Progenitor cell of endocrine pancreas (in vitro differentiated cells): ENCODE results near the gene SOD2. TPM values are rescaled to one million over a fixed set of nuclear protein-coding genes. Genes with fewer than 3 reads are reported as not detected.
"Not testable (repeated sequence)": the region's sequence is repeated elsewhere in the genome, so short reads cannot be mapped to it uniquely, and the experiment has no call there.

Experiments
- DNase-seq: peaks from one replicate; pipeline ENCODE4 v3.0.0; 2021; ENCODE audit warnings: low spot score; ENCODE audit not compliant: unreplicated experiment
- H3K27ac Mint-ChIP-seq: 2 replicates; pipeline ENCODE4 v1.8.0; 2021; ENCODE audit warnings: mild to moderate bottlenecking, moderate library complexity, mixed read lengths
- H3K27me3 Mint-ChIP-seq: 2 replicates; pipeline ENCODE4 v1.8.0; 2021; ENCODE audit warnings: mixed read lengths
- H3K36me3 Mint-ChIP-seq: 2 replicates; pipeline ENCODE4 v1.8.0; 2022; ENCODE audit warnings: mixed read lengths; ENCODE audit not compliant: insufficient read depth
- H3K4me1 Mint-ChIP-seq: 2 replicates; pipeline ENCODE4 v1.8.0; 2021; ENCODE audit warnings: low read depth, mixed read lengths
- H3K4me3 Mint-ChIP-seq: 2 replicates; pipeline ENCODE4 v1.8.0; 2021; ENCODE audit warnings: low read depth, mild to moderate bottlenecking, moderate library complexity, mixed read lengths
- H3K9me3 Mint-ChIP-seq: 2 replicates; pipeline ENCODE4 v1.8.0; 2021; ENCODE audit warnings: low read depth, mixed read lengths
- CTCF ChIP-seq: fragments of 200-600 bp; sonication (generic); IDR thresholded peaks from one replicate; pipeline ENCODE4 v1.5.0; 2021; ENCODE audit warnings: antibody characterized with exemption, mild to moderate bottlenecking; ENCODE audit not compliant: unreplicated experiment
- total RNA-seq: library from RNA; stranded (reverse); gene quantifications from 2 replicates; pipeline ENCODE4 v1.2.1, GENCODE V29; 2021

The SOD2 gene
- total RNA-seq, 1 donor from 2014 or later, result 68.9 TPM

- no peak for TF ChIP-seq CTCF
- H3K4me3 Mint-ChIP-seq, result no peak overlapping the region
- H3K27ac Mint-ChIP-seq, result no peak overlapping the region
These were observed 16.0 kb downstream of the SOD2 start for GRCh38 chr6:159676890-159677505.

GRCh38 chr6:159676236-159676635, 16.8 kb downstream of the SOD2 start:
- H3K27me3 Mint-ChIP-seq, H3K4me1 Mint-ChIP-seq, DNase-seq, H3K4me3 Mint-ChIP-seq, H3K27ac Mint-ChIP-seq: not testable (repeated sequence)
- Mint-ChIP-seq H3K36me3 (peaks cover 10% of the 10 kb centered on the region), H3K9me3 (peaks cover 10% of the 10 kb centered on the region)

More at GRCh38 chr6:159676890-159677505, 16.0 kb downstream of the SOD2 start:
- no peaks in the 10 kb centered on the region for H3K27me3 Mint-ChIP-seq
- no peaks in the 10 kb centered on the region for H3K4me1 Mint-ChIP-seq
- H3K9me3 Mint-ChIP-seq, result peaks cover 6% of the 10 kb centered on the region
- peaks cover 8% of the 10 kb centered on the region for H3K36me3 Mint-ChIP-seq
- no peak for DNase-seq

- H3K27ac Mint-ChIP-seq, result no peak overlapping the region
- no peak overlapping the region for H3K4me3 Mint-ChIP-seq
- no peaks in the 10 kb centered on the region for H3K27me3 Mint-ChIP-seq
- no peak for DNase-seq
- no peaks in the 10 kb centered on the region for H3K4me1 Mint-ChIP-seq
- H3K36me3 Mint-ChIP-seq, result peaks cover 18% of the 10 kb centered on the region
- no peak for TF ChIP-seq CTCF
- peaks cover 15% of the 10 kb centered on the region for H3K9me3 Mint-ChIP-seq
These were observed 27.0 kb downstream of the SOD2 start for GRCh38 chr6:159665868-159666635.

GRCh38 chr6:159663368-159663889, 29.6 kb downstream of the SOD2 start:
- H3K9me3 Mint-ChIP-seq, result peaks cover 21% of the 10 kb centered on the region
- H3K4me1 Mint-ChIP-seq, H3K27ac Mint-ChIP-seq, DNase-seq, H3K27me3 Mint-ChIP-seq, H3K4me3 Mint-ChIP-seq: not testable (repeated sequence)
- H3K36me3 Mint-ChIP-seq, result peaks cover 15% of the 10 kb centered on the region

GRCh38 chr6:159661977-159662376, 31.1 kb downstream of the SOD2 start:
- H3K27ac Mint-ChIP-seq, H3K27me3 Mint-ChIP-seq, H3K4me3 Mint-ChIP-seq, DNase-seq, H3K4me1 Mint-ChIP-seq: not testable (repeated sequence)
- H3K36me3 Mint-ChIP-seq, result peaks cover 17% of the 10 kb centered on the region
- H3K9me3 Mint-ChIP-seq, result peaks cover 25% of the 10 kb centered on the region

GRCh38 chr6:159655409-159655988, 37.5 kb downstream of the SOD2 start:
- Mint-ChIP-seq H3K27ac (no peak overlapping the region), H3K4me3 (no peak overlapping the region), H3K4me1 (no peaks in the 10 kb centered on the region), H3K27me3 (no peaks in the 10 kb centered on the region), H3K9me3 (peaks cover 13% of the 10 kb centered on the region), H3K36me3 (peaks cover 7% of the 10 kb centered on the region)
- TF ChIP-seq CTCF, result no peak
- no peak for DNase-seq
